ENCODE measurements around the gene MAML3.

Gene MAML3

DNA sequence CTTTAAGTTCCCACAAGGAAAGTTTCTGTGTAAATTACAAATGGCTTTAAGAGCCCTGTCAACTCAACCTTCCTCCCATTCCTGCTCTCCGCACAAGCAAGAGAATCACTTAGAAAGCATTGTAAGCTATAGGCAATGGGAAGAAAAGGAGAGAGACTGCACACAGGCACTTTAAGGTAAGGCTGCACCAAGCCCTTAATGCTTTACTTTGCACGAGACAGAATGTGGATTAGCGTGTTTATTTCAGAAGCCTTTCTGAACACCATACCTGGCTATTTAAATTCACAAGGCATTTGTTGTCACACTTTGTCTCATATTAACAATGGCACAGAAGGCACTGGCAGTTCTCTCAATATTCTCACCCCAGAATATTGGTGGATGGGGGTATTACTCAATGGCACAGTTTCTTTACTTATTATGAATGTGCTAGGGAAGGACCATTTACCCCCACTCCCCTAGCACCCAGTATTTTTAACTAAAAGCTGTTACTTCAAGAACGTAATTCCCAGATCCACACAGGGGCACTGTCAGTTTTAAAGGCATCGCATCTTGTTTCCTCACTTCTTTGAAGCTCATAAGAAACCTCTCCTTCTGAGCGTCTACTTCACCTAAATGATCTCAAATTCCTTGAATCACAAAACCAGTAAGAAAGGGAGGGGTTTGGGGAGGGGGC is 150.0 kb downstream of the MAML3 start:
- DNase-seq (ENCODE audit: low read depth) = no peak

- DNase-seq (ENCODE audit: low read depth) = no peak
Observed at GRCh38 chr4:140000232-140000631, 153.8 kb downstream of the MAML3 start.

DNA sequence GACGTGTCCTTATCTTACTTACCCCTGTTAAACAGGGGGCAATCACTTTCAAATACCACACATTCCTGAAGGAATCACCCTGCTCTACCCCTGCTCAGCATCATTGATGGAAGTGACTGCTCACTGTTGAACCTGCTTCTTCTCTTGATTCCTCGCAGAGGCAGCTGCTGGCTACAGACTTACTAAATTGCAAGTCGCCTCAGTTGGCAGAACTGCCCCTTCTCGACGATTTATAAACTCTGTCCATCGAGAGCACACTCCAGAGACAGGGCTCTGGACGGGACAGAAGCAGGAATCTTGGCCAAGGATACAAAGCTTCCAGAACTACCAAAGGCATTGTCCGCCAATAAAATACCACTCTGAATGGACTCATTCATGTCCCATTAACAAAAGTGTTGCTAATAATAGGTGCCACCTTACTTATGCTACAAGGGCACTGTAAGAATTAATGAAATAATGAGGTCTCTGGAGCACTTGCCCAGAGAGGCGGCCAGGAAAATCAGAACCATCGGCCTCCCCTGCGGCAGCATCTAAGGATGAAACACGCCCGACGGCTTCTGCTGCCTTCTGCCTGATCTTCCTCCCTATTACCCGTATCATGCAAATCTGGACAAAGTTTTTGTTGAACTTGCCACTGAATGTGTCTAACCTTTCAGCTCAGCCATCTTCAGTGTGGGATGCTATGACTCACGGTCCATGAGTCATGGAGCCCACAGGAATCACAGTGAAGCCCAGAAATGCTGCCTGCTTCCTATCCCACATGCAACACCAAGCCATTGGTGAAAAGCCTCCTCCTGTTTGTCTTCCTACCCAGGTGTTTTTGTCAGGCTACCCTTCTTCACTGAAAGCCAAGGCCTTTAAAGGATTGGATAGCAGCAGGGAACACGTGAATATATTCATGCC is 164.9 kb downstream of the MAML3 start:
- peak; percentile 89 for DNase-seq (ENCODE audit: low read depth)

GRCh38 chr4:139987502-139987850 is 166.5 kb downstream of the MAML3 start:
- DNase-seq (ENCODE audit: low read depth) = no peak

GRCh38 chr4:139986689-139987501 is 167.1 kb downstream of the MAML3 start:
- DNase-seq (ENCODE audit: low read depth) = no peak

DNA sequence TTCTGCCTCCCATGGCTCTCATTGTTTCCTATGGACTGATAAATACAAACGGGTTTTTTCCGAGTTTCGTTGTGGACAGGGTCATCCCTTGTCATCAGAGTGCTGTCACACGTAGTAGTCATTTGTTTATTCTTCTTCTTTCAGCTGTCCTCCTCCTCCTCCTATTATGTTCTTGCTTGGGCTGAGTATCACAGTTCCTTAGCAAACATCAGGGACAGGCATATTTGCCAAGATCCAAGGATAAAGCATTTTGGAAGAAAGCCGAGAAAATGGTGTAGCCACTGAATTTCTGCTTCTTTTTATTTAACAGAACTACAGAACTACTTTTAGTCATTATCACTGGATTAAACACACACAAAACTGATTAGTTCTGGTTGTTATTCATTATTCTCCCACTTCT is 167.9 kb downstream of the MAML3 start:
- no peak for DNase-seq (ENCODE audit: low read depth)

DNA sequence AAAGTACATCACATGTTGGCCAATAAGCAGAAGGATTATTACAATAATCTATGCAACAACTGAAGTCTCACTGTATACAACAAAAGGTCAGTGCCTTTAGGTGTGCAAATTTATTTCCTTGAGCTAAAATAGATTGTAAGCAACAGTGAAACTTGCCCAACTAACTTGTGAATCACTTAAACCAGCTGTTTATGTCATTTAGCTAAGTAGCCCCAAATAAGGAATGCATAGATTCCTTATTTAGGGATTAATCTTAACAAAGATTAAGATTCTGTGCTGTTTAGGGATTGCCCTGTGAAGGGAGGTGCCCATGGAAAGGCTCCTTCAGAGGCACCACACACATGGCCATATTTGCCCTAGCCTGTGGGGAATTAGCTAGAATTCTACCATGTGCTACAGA is 168.6 kb downstream of the MAML3 start:
- no peak for DNase-seq (ENCODE audit: low read depth)

- DNase-seq (ENCODE audit: low read depth) = no peak
Observed at GRCh38 chr4:139984471-139984870, 169.5 kb downstream of the MAML3 start.

DNA sequence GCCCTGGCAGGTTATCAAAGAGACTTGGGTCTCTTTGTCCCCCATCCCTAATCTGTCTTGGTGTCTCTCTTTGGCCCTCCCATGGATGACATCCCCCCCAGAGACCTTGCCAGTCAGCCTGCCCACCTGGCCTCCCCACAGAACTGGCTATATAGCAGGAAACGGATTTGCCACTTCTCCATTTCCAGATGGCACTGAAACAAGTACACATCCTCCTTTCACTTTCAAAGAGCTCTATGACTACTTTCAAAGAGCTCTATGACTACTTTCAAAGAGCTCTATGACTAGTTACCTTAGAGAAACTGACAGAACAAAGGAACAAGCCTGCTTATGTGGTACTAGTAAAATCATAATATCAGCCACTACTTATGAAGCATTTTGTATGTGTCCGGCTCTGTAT is 175.3 kb downstream of the MAML3 start:
- DNase-seq (ENCODE audit: low read depth) = no peak

DNA sequence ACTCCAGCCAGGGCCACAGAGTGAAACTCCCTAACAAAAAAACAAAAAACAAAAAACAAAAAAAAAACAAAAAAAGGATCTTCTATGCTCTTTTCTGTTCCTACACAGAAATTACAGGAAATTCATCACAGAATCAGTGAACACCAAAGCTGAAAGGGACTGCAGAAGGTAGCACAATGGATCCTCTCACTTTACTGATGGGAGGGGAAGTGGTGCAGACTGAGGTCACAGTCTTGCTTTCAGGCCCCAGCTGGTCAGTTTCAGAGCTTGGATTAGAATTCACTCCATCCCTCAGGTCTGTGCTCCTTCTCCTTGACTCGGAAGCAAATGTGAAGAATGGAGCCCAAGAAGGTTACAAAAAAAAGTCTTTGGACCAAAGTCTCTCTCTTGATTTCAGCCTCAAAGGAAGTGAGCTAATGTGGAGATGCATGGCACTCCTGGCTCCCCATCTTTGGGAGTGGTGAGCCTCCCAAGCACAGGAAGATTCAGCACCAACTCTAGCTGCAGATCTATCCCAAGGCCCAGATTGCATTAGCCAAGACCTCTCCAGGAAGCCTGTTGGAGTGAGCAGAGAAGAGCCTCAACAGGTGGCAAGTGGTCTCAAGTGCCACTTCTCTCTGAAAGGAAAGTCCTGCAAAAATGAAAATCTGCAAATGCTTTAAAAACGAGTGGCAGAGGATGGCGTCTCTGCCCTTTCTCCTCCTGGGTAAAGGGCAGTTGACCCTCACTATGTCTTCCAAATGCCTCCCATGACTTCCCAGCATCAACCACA is 176.0 kb downstream of the MAML3 start:
- DNase-seq (ENCODE audit: low read depth) = no peak

DNA sequence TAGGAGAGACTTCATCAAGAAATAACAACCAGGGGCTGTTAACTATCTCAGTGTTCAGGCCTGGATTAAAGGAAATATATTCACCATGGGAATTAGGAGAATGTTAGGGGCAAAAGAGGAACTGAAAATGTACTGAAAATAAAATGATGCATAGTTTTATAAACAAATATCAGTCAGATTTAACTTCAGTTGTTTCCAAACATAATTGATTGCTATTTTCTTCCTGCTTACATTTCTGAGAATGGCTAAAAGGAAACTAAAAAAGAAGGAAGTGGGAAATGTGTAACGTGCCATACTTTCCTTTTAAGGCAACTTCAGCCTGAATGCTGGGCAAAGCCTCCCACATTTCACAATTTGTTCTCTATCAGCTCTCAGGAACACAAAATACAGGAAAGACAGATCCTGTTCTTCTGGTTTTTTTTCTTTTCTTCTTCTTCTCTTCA is 178.1 kb downstream of the MAML3 start:
- DNase-seq (ENCODE audit: low read depth) = no peak

GRCh38 chr4:139973616-139974015 is 180.4 kb downstream of the MAML3 start:
- DNase-seq (ENCODE audit: low read depth) = no peak

DNA sequence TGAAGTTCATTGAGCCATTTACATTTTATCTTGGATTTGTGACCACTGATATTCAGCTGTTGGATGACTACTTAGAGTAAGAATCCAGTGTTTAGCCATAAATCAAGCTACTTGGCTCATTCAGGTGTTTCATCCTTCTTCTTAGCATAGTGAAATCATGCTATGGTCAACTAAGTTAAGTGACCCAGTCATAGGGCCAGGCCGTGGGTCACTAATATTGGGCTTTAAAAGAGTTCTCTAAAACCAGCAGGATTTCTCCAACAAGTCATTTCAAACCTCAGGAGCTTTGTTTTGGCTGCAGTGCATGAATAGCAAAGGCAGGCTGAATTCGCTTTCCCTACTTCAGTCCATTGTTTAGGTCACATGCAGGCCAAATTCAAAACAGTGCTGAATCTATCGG is 181.0 kb downstream of the MAML3 start:
- DNase-seq (ENCODE audit: low read depth) = no peak

GRCh38 chr4:139972305-139972704 is 181.7 kb downstream of the MAML3 start:
- no peak for DNase-seq (ENCODE audit: low read depth)

DNA sequence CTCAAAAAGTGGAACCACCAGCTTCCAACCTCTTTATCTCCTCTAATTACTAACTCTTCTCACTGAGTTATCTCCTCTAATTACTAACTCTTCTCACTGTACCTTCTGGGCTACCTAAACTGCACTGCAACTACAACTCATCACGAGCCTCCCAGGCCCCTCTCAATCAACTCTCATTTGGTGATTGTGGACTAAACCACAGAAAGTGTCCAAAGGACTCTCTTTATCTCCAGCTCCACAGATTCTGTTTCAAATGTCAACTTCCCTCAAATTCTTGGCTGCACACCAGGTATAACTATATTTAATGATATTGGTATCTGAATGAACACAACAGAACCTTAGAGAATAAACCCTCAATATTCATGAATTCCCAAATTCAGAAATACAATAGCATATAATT is 182.9 kb downstream of the MAML3 start:
- no peak for DNase-seq (ENCODE audit: low read depth)

- no peak for DNase-seq (ENCODE audit: low read depth)
Observed at GRCh38 chr4:139969635-139970266, 184.2 kb downstream of the MAML3 start.

GRCh38 chr4:139968831-139969230 is 185.2 kb downstream of the MAML3 start:
- DNase-seq (ENCODE audit: low read depth) = no peak

- DNase-seq (ENCODE audit: low read depth) = no peak
Observed at GRCh38 chr4:139966383-139966782, 187.6 kb downstream of the MAML3 start.

GRCh38 chr4:139965789-139966188 is 188.2 kb downstream of the MAML3 start:
- DNase-seq (ENCODE audit: low read depth) = no peak

- no peak for DNase-seq (ENCODE audit: low read depth)
Observed at GRCh38 chr4:139963708-139964107, 190.3 kb downstream of the MAML3 start.

GRCh38 chr4:139962130-139962684 is 191.8 kb downstream of the MAML3 start:
- DNase-seq (ENCODE audit: low read depth) = no peak

All from HS-27A (cell line).